ENCODE results near the gene PLXNA4.

Gene PLXNA4

DNA sequence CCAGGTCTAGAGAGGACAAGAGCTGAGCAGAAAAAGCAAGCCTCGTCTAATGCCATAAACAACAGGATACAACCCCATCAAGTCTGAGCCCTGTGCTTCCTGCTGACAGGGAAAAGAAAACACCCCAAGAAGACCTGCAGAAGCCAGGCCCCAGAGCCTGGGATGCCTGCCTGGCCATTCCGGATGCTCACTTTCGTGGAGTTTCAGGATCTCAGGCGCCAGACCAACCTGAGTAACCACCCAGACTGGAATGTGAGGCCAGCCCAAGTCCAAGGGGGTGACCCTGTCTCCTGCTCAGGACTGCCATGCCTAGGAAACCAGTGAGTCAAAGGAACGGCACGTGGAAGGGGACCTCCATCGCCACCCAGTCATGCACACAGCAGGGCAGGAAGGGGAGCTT, 74.3 kb downstream of the PLXNA4 start:
- ATAC-seq, result no peak
- DNase-seq, result no peak

DNA sequence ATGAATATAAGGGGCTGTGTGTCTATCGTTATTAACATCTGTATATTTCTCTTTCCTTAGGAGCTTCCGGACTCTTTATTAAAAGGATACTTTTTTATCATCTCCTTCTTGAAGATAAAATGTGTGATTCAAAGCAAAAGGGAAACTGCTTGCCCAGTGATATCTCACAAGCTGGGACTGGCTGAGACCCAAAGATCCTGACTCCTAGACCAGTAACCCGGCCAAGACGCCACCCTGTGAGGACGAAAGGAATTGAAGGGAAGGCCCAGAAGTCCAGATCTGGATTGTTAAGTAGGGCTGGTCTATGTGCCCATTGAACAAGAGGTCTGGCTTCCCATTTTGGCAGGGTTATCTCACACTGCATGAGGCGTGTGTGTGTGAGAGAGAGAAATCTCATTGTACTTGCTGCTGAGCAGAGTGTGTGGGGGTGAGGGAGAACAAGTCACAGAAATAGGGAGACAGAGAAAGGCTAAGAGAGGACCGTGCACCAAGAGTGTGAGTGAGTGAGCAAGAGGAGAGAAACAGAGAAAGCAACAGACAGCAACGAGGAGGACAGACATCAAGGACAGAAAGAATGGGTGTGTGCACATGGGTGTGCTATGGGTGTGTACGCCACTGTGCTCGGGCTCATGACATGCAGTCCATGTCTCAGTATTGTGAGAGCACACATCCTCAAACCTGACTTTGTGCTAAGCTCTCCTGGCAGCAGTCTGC, 75.4 kb downstream of the PLXNA4 start:
- ATAC-seq (no peak), DNase-seq (no peak)

DNA sequence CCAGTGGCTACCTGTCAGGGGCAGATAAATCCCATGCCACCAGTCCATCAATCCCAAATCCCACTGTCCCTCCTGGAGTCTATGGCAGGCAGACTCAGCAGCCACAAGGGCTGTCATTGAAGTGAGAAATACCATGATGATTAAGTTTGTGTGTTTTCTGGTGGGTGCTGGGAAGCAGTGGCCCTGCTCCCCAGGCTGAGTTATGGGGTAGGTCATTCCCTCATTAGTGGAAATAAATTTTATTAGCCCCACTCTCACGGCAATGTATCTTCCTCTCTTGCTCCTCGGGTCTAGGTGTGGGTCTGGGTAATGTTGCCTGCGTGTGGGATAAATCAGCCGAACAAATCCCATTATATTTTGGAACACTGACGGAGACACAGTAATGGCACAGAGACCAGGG, 76.8 kb downstream of the PLXNA4 start:
- DNase-seq (no peak), ATAC-seq (no peak)

DNA sequence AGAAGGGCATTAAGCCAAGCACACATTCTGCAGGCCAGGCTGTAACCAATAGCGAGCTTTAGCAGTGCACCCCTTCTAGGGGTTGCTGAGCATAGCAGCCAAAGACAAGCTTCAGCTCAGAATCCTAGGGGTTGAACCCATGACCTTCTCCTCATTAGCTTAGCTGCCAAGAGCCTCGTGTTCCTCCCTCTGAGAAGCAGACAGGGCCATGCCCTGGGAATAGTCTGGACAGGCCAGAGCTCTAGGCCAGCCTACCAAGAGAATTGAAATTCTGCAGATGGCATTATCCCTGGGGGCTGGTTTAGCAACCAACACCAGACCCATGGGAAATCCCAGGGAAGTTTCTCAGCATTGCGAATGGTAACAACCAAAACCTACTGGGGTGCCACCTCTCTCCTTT, 77.2 kb downstream of the PLXNA4 start:
- no peak for ATAC-seq
- DNase-seq, result no peak

DNA sequence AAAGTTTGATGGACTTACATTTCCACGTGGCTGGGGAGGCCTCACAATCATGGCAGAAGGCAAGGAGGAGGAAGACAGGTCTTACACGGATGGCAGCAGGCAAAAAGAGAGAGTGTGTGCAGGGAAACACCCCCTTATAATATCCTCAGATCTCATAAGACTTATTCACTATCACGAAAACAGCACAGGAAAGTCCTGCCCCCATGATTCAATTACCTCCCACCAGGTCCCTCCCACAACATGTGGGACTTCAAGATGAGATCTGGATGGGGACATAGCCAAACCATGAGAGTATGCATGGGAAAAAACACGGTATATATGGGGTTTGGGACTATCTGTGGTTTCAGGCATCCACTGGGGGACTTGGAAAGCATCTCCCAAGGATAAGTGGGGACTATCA, 78.0 kb downstream of the PLXNA4 start:
- ATAC-seq (no peak), DNase-seq (no peak)

DNA sequence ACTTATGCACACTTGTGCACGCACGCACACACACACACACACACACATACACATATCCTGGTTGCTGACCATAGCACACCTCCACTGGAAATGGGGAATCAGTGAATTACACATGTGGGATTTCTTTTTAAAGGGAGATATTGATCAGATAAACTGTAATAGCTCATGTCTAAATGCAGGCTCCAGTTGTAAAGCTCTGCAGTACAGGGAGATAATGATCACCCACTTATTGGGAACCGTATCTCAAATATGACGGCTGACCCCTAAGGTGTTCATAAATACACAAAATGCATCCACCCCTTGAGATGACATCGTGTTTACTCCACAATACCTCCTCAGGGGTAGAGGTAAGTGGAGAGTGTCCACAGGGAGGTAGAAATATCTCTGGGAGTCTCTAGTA, 79.2 kb downstream of the PLXNA4 start:
- ATAC-seq (no peak), DNase-seq (no peak)

DNA sequence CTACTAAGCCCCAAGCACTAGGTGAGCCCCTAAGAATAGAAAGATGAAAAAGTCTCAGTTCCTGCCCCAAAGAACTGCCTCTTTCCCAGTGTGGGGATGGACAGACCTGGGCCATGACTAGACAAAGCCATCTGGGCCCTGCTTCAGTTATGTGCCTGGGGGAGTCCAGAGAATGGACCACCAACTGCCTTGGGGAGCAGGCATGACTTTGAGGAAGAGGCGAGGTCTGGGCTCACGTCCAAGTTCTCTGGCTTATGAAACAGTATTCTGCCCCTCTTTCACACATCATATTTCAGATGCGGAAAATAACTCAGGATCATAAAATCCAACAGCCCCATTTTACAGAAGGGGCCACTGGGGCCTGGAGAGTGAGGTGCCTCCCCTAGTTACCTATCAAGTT, 80.3 kb downstream of the PLXNA4 start:
- no peak for ATAC-seq
- no peak for DNase-seq

DNA sequence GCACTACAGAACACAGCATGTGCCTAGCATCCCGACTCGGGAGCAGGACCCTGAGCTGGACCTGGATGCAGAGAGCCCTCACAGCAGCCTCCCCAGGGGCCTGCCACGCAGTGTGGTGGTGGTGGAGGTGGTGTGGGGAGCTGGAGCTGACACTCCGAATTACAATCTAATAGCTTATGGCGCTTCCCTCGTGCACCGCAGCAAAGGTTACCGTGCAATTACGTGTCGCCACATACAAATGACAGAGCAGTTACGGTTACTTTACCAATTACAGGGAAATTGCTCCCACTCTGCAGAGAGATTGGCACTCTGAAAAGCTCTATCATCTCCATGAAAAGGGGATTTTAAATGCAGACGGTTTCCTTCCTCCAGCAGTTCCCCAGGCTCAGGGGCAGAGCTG, 81.8 kb downstream of the PLXNA4 start:
- ATAC-seq (no peak), DNase-seq (no peak)

DNA sequence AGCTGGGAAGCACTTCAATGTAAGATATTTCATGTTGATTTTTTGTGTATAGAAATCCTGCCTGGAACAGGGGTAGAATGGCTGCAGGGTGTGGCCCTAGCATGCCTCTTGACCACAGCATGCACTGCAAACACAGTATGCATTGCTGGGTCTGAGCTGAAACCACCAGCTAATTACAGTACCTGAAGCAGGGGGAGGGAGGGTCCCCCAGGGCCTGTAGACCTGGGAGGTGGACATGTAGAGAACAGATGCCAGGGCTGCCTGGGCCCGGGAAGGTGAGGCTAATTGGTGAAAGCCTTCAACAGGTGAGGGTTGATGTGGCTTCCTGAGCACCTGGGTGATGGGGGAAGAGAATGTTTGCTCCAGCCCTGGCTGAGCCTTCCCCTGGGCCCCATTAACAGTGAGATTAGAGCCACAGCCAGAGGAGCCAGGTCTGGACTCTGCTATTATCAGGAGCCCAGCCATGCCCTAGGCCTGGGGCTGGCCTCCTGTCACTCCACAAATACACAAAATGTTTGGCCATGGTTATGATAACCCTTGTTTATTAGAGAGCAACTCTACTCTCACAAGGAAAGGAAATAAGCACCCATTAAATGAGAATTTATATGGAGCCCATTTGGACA, 83.3 kb downstream of the PLXNA4 start:
- ATAC-seq (no peak), DNase-seq (no peak)

DNA sequence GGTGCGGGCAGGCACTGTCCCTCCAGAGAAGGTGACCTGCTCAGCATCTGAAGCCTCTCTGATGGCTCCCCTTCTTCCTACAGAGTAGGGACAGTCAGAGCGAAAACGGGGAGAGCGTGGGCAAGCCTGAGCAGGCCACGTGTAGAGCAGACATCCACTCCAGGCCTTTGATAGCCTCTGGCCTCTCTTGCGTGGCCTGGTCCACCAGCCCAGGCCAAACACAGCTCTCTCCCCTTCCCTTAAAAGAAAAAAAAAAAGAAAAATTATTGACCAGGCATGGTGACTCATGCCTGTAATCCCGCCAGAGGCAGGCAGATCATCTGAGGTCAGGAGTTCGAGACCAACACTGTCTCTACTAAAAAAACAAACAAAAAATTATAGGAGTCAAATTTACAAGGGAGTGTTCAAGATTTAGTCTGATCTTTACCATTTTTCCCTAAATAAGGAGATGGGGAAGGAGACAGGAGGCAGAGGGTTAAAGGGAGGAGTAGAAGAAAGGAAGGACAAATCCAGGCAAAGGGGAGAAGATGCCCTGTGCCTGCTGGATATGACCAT, 84.8 kb downstream of the PLXNA4 start:
- no peak for ATAC-seq
- DNase-seq, result no peak

DNA sequence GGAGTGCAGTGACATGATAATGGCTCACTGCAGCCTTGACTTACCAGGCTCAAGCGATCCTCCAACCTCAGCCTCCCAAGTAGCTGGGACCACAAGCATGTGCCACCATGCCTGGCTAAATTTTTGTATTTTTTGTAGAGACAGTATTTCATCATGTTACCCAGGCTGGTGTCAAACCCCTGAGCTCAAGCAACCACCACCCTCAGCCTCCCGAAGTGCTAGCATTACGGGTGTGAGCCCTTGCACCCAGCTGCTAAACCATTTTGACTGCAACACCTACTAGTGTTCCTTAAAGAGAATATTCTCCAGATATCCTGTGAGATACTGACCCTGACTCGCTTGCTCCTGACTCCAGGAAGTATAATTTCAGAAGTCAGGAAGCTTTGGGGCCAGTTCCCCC, 85.8 kb downstream of the PLXNA4 start:
- DNase-seq (no peak), ATAC-seq (no peak)

DNA sequence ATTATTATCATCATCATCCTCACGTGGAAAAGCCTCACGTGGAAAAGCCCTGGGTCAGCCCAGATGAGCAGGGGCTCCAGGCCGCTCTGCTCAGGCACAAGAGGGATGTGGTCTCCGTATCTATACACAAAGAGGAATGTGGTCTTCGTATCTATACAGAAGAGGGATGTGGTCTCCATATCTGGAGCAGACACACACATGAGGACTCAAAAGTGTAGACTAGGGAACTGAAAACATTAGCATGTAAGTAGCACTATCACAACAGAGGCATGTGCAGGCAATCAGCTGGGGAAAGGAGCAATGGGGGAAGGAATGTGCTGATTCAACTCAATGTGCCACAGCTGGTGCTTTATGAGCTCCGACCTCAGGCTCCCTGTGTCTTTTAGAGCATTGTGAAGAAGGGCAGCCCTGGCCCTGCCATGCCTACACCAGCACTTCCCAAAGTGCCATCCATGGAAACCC, 86.5 kb downstream of the PLXNA4 start:
- ATAC-seq (no peak), DNase-seq (no peak)

DNA sequence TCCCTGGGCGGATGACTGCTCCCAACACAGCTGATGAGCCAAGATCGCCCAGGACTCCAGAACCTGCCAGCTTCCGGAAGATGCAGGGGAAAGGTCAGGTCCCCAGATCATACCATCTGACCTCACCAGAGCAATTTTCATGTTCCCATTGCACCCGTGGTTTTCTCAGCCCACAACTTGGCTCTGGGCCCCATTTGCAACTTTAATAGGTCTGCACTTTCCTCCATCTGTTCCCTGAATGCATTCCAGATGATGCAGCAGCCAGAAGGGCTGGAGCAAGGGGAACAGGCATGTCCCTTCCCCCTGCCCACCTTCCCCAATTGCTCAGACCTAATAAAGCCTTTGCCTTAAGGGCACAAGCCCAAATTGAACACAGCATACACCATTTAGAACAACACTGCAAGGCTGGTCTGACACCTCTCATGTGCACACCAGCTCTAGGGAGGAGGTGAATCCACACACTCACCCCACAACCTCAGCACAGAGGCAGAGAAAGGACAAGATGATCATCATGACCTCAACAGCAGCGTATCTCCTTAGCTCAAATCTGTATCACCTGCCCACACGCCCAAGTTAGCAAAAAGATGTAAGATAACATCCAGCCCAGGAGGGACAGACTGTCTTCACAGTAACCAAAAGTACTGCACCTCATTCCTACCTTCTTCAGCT, 87.5 kb downstream of the PLXNA4 start:
- DNase-seq (no peak), ATAC-seq (no peak)

DNA sequence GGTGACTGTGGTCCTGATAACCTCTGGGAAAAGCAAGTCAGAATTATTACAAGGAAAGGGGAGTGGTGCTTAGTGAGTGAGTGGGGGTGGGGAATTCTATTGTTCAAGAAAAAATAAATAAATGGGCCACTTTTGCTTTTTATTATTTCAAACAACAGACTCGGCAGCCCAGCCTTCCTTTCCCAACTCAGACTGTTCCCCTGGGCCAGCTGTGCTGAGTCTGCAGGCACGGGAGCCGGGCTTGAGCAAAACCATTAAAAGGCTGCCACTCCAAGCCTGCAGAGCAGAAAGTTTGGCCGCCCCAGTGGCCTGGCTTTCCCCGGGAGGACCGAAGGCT, 90.0 kb downstream of the PLXNA4 start:
- ATAC-seq (no peak), DNase-seq (no peak)

DNA sequence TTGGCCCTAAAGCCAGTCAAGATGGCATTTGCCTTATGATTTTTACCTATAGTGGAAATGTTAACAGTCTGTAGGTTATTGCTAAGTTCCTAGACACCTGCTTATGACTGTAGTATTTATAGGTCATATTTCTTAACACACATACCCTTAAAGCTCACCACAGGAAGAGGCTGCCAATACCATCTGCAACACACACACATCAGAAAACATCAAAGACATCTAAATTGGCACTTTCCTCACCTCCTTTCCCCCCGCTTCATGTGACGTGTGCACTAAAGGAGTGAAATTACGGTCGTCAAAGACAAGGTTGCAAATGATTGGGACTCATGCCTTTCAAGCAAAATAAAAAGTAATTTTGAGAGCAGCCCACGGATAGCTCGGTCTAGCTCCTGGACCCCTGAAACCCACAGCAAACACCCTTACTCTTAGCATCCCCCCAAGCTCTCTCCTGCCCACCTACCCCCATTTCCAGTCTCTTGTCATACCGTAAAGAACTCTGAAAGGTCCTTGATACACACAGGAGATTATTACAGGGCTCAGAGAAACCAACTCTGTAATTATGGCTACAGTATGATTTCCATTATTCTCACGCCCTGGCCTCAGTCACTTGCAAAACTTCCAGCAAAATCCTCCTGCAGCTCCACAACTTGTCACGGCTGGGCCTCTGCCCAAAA, 90.5 kb downstream of the PLXNA4 start:
- DNase-seq (peak; percentile 22), ATAC-seq (peak; percentile 80)

DNA sequence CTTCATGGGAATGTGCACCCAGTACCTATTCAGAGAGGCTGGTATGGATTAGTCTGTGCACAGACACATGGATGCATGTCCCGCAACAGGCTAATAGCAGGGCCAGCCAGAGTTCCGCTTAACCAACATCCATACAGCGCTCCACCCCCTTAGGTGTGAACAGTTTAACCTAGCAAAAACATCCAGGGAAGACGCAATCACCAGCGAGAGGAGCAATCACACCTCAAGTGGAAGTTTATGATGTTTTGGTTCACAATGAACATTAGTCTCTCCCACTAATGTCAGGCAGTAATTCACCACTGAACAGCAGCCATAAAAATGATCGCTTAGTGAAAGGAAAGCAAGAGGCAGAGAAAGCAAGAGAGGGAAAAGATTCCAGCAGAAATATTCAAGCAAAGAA, 91.1 kb downstream of the PLXNA4 start:
- DNase-seq (no peak), ATAC-seq (no peak)

DNA sequence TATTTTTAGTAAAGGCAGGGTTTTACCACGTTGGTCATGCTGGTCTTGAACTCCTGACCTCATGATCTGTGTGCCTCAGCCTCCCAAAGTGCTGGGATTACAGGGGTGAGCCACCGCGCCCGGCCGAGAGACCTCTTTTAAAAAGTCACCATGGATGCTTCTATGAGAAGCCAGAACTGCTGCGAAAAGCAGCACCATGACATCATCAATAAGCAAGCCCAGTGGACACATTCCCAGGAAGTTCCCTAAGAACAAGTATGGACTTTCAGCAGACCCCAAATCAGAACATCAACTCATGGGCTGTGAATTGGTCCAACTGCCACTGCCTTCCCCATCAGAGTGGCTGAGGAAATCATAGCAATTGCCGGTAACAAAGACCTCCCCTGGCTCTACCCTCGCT, 93.4 kb downstream of the PLXNA4 start:
- no peak for ATAC-seq

DNA sequence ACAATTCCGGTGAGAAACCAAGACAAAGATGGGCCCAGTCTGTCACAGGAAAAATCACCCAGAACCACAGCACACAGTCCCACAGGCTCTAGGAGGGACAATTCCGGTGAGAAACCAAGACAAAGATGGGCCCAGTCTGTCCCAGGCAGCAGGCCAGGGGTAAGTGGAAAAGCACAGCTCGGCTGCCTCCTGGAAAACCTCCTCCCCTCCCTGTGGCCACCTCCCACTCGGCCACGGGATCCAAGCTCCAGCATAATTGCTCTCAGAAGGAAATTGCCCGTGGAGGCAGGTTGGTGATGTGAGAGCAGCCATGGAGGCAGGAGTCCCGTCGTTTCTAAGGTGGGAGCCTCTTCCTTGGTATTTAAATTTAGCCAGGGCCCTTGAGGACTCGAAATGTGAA, 95.7 kb downstream of the PLXNA4 start:
- ATAC-seq, result no peak
- no peak for DNase-seq

More for the DNA sequence above, 93.4 kb downstream of the PLXNA4 start:
- no peak for DNase-seq

DNA sequence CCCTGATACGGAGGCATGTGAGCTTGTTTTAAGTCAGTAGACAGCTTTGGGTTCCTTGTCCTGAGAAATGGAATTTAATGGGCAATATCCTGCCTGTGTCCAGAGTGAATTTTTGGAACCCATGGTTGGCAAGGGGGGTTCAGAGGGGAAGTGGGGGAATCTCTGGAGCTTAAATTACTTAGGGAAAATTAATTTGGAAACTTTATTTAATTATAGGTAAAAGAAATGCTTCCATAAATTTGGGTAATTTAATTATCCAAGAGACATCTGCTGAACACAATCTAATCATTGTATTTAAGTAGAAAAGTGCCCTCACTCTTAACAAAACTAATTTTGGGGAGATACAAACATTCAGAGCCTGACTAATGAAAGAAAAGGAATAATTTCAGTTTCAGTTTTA, 99.7 kb downstream of the PLXNA4 start:
- no peak for ATAC-seq
- no peak for DNase-seq

DNA sequence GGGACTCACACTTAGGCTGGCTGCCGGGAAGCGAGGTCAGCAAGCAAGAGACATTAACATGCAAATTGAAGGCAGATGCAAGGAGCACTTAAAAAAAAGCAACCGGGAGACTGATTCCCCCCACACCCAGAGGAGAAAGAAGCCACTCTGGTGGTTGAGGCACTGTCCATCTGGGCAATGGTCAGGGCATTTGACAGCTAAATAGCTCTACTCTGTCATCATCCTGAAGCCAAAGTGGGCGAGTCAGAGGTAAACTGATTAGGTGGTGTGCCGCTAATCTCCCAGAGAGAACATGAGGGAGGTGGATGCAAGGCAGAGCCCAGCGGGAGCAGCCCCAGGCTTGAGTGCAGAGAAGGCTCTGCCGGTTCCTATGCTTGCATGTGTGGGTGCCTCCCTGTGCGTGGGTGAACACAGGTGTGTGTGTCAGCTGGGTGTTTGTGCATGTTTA, 100.6 kb downstream of the PLXNA4 start:
- no peak for ATAC-seq
- DNase-seq, result no peak

DNA sequence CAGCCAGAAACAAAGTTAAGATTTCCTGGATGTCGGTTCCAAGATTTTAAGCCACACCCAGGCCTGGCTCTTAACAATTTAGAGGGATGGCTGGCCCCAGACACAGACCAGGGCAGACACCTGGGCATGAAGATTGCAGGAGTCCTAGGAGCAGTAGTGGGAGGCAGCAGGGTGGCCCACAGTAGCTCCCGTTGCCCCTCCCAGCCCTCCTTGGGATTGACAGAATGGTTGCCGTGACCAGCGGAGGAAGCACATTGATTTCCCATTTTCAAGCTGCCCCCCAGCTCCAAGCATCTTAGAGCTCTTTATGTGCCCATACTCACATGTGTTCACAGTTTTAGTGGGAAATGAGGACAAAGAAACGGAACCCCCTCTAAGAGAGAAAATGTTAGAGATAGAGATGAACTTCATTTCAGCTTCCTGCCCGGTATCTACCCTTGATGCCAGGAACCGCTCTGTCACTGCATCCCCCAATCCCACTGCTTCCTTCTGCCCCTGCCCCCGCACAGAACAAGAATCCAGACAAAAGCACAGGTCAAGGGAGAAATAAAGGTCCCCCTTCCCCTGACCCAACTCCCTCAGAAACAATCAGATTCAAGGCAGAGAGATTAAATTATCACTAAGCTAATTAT, 101.1 kb downstream of the PLXNA4 start:
- ATAC-seq, result no peak
- no peak for DNase-seq

DNA sequence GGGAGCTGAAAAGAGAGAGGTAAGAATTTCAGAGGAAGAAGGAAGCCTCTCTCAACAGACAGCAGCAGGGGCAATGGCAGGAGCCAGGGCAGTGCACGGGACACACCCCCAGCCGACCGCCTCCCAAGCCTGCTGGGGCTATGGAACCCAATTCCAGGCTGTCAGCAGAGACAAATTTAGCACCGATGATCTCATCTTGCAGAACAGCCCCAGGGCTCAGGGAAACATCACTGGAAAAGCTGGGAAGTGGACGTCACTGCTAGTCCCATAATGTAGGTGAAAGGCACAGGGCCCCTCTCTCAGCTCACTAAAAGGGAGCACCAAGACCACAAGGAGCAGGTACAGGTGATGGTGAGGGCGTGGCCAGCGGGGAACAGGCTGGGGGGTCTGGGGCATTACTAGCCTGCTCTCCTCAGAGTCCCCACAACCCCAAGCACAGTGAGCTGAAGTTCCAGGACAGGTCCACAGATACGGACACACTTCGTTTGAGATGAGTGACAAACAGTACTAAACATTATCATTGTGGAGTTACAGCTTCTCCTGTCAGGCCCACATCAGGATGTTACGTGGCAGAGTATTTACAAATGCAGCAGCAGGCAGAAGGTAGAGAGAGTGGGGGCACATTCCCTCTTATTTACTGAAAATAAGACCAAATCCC, 103.7 kb downstream of the PLXNA4 start:
- ATAC-seq, result no peak
- no peak for DNase-seq
